Measurements from ENCODE around the gene PAFAH1B1. TPM values are rescaled to one million over a fixed set of nuclear protein-coding genes. Genes with fewer than 3 reads are reported as not detected.
"Not testable (repeated sequence)": the region's sequence is repeated elsewhere in the genome, so short reads cannot be mapped to it uniquely, and the experiment has no call there.

PAFAH1B1 gene
- total and polyA plus RNA-seq, 7 donors: 35.4 to 139 (median 97.6) TPM

GRCh38 chr17:2697611-2698162 is 104.2 kb downstream of the PAFAH1B1 start:
- intact Hi-C loops (cut with DNase I): no loop called here
- Histone ChIP-seq H3K4me1 (peaks cover 0 to 11% (median 0%) of the 10 kb centered on the region in 4 donors), H3K27ac (no peak overlapping the region), H3K9me3 (no peaks in the 10 kb centered on the region), H3K4me3 (no peak overlapping the region), H3K27me3 (no peaks in the 10 kb centered on the region), H3K36me3 (peaks cover 61 to 100% (median 84%) of the 10 kb centered on the region in 4 donors)
- TF ChIP-seq POLR2A (IDR thresholded peaks at IDR 0.05) (no peak), POLR2AphosphoS5 (IDR thresholded peaks at IDR 0.05) (no peak), EP300 (IDR thresholded peaks at IDR 0.05) (no peak), CTCF (IDR thresholded peaks at IDR 0.05) (no peak)
- peak; percentile 57 for DNase-seq
- 96% methylated on average over 40 of the region's 40 CpGs for WGBS, 2 donors

GRCh38 chr17:2699216-2699805 is 105.9 kb downstream of the PAFAH1B1 start:
- H3K36me3 ChIP-seq: peaks cover 59 to 100% (median 79%) of the 10 kb centered on the region in 4 donors
- DNase-seq: peak; percentile 39
- H3K27ac ChIP-seq; H3K4me3 ChIP-seq; H3K9me3 ChIP-seq; intact Hi-C loops (cut with DNase I); H3K27me3 ChIP-seq: not testable (repeated sequence)
- WGBS, 2 donors: 92% methylated on average over 18 of the region's 18 CpGs
- peaks cover 0 to 11% (median 0%) of the 10 kb centered on the region in 4 donors for H3K4me1 ChIP-seq

GRCh38 chr17:2700030-2700490 is 106.6 kb downstream of the PAFAH1B1 start:
- Histone ChIP-seq H3K27me3 (no peaks in the 10 kb centered on the region), H3K36me3 (peaks cover 51 to 93% (median 71%) of the 10 kb centered on the region in 4 donors), H3K9me3 (no peaks in the 10 kb centered on the region), H3K27ac (no peak overlapping the region), H3K4me3 (no peak overlapping the region), H3K4me1 (peaks cover 0 to 11% (median 0%) of the 10 kb centered on the region in 4 donors)
- TF ChIP-seq POLR2AphosphoS5 (IDR thresholded peaks at IDR 0.05): no peak
- TF ChIP-seq CTCF (IDR thresholded peaks at IDR 0.05): no peak
- TF ChIP-seq POLR2A (IDR thresholded peaks at IDR 0.05): no peak
- TF ChIP-seq EP300 (IDR thresholded peaks at IDR 0.05): no peak
- intact Hi-C loops (cut with DNase I): no loop called here
- peak; percentile 52 for DNase-seq
- WGBS, 2 donors: 95% methylated on average over 20 of the region's 20 CpGs

- DNase-seq: peak; percentile 64
- Histone ChIP-seq H3K27ac (no peak overlapping the region), H3K27me3 (no peaks in the 10 kb centered on the region), H3K36me3 (peaks cover 46 to 87% (median 66%) of the 10 kb centered on the region in 4 donors), H3K4me3 (no peak overlapping the region), H3K4me1 (peaks cover 0 to 14% (median 2%) of the 10 kb centered on the region in 4 donors), H3K9me3 (no peaks in the 10 kb centered on the region)
- 88 to 95% methylated on average over 27 of the region's 27 CpGs for WGBS, 2 donors
- intact Hi-C loops (cut with DNase I): no loop called here
- TF ChIP-seq CTCF (IDR thresholded peaks at IDR 0.05) (no peak), POLR2A (IDR thresholded peaks at IDR 0.05) (no peak), EP300 (IDR thresholded peaks at IDR 0.05) (no peak), POLR2AphosphoS5 (IDR thresholded peaks at IDR 0.05) (no peak)
Measured at GRCh38 chr17:2700491-2701141, 107.2 kb downstream of the PAFAH1B1 start.
